Stimulated activated CD8-positive, alpha-beta memory T cell treated with anti-CD3 and anti-CD28 coated beads, Interleukin-7, amount 100 ng/mL, for 1 hour (primary cell): ENCODE measurements around the gene KCNT2.

Source experiments
- DNase-seq, 2 donors: peaks; one replicate each; pipeline ENCODE4 v3.0.0-alpha.2; 2020; ENCODE audit warnings: low read depth in 2 of 2

KCNT2 gene

DNA sequence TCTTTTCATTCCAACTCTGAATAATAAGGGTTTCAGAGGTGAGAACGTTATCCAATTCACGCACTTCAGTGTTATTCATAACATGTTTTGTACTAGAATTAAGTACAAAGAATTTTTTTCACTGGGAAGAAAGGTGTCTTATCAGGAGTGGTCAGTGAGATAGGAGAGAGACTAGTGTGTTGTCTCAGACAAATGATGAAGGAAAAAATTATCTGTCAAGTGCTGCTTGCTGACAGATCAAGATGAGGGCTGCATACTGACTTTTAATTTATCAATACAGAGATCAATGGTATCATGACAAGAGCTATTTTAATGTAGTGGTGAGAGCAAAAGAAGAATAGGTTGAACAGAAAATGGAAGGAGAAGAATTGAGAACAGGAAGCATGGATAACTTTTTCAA, 402.4 kb downstream of the KCNT2 start:
- no peak for DNase-seq

DNA sequence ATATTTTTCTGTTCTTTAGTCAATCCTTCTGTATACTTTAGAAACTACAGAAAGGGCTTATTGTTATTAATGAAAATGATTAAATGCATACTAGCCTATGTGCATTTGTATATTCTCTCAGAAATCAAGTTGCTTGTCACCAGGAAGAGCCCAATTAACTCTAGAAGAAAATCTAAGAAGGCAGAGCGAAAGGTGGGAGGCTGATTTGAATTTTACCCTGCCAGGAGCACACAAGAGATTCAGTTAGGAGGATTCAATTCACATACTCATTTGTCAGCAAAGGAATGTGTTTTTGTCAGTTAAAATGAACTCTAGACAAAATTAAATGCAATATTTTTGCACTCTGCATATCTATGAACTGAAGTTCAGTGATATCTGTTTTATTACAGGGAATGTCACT, 411.8 kb downstream of the KCNT2 start:
- no peak for DNase-seq

DNA sequence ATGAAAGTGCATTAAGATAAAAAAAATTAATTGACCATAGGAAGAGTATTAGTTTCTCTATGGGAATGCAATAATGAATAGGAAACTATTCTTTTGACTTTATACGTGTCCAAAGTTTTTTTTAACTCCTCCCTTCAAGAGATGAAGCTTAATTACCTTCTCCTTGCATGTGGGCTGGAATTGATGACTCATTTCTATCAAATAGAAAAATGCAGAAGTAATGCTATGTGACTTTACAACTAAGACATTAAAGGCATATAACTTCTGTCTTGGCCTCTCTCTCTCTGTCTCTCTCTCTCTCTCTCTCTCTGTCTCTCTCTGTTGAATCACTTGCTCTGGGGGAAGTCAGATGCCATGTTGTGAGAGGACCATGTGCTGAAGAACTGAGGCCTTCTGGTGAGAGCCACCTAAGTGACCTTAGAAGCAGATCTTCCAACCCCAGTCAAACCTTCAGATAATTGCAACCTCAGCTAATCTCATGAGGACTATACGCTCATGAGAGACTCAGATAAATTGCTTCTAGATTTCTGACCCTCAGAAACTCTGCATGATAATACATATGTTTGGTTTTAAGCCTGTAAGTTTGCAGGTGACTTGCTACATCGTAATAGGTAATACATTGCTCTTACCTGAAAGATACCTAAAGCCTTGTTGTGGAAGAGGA, 414.2 kb downstream of the KCNT2 start:
- no peak for DNase-seq

DNA sequence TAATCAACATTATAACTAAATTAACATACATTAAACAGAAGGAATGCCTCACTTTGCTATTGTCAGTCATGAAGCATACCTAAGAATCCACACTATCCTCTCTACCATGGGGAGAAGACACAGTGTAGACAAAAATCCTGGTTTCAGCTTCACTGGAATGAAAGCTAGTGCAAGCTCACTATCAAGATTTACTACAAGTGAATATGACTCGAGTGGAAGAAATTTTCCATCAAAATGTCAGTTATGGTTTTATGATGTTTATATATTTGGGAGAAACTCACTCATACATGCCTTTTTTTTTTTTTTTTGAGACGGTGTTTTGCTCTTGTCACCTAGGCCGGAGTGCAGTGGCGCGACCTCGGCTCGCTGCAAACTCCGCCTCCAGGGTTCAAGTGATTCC, 424.3 kb downstream of the KCNT2 start:
- no peak for DNase-seq

DNA sequence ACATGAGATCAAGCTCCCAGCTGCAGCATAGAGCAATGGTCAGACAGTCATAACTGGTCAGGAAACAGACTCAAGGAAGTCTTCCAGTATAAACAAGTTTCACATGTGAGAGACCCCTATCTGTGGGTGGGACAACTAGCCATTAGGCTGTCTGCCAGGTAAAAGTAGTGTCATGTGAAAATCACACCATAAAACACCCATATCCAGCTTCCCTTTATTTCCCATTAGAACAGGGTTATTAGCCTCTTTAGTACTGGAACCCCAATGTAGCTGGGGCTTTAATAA, 426.7 kb downstream of the KCNT2 start:
- no peak for DNase-seq

DNA sequence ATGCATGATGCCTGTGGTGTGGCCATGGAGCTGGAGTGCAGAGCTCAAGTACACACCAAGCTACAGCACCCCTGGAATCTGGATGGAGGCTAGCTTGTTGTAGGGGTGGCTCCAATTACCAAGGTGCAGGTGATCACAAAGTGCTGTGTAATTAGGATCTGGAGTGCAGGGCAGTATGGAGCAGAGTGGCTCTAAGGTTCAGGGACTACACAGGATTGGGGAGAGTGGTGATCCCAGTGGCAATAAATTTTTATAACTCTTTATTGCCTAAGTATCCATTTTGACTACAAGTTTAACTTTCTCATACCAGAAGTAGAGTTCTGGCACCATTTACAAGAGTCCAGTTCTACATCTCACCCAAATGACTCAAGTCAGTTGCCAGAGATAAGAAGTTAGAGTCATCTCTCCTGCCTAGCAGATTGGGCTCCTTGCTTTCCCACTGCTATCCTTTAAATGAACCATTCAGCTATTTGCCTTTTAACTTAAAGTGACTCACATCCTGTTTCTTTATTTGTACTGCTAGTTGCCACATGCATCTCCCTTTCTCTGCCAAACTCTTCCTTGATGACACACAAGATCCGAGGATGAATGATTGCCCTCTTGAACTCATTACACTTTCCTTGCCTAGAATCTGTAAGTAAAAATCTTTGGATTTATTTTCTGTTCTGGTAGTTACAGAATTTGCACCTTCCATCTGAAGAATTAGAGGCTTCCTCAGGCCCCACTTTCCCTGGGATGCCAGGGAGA, 427.2 kb downstream of the KCNT2 start:
- DNase-seq, result no peak

DNA sequence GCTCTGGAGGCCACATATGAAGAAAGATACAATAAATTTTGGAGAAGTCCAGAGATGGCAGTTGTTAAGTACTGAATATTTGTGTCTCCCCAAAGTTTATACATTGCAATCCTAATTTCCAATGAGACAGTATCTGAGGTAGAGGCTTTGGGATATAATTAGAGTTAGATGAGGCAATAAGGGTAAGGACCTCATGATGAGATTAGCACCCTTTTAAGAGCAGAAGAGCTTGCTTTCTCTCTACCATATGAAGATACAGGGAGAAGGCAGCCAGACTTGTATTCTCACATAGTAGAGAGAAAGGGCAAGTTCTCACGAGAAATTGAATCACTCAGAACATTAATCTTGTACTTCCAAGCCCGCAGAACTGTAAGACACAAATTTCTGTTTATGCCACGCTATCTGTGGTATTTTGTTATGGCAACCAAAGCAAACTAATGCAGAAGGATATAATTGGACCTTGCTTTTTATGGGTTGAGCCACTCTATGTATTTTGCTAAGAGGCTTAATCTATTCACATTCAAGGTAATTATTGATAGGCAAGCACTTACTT, 430.1 kb downstream of the KCNT2 start:
- DNase-seq, result no peak
